LHCN-M2 (cell line): ENCODE results near the gene OR1D2. TPM values are rescaled to one million over a fixed set of nuclear protein-coding genes. Genes with fewer than 3 reads are reported as not detected.
A peak's percentile ranks its signal among the peaks of the same experiment; 100 is the strongest.
"Not testable (repeated sequence)": the region's sequence is repeated elsewhere in the genome, so short reads cannot be mapped to it uniquely, and the experiment has no call there.

ENCODE experiments used
- DNase-seq: peaks from one replicate; pipeline ENCODE4 v3.0.0-alpha.2; 2012; ENCODE audit warnings: low read depth
- polyA plus RNA-seq: library from polyadenylated mRNA; unstranded; fragments of >200 nt; gene quantifications from one replicate; pipeline ENCODE4 v1.2.1, GENCODE V29; 2012; ENCODE audit warnings: missing spikeins
- total RNA-seq: library from RNA; depleted of rRNA; stranded (reverse); fragments of >200 nt; gene quantifications from 2 replicates; pipeline ENCODE4 v1.2.3, GENCODE V29; 2014; rRNA removed

OR1D2 gene, protein sequence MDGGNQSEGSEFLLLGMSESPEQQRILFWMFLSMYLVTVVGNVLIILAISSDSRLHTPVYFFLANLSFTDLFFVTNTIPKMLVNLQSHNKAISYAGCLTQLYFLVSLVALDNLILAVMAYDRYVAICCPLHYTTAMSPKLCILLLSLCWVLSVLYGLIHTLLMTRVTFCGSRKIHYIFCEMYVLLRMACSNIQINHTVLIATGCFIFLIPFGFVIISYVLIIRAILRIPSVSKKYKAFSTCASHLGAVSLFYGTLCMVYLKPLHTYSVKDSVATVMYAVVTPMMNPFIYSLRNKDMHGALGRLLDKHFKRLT
- not detected in 2 replicates for total RNA-seq
- not detected for polyA plus RNA-seq

DNA sequence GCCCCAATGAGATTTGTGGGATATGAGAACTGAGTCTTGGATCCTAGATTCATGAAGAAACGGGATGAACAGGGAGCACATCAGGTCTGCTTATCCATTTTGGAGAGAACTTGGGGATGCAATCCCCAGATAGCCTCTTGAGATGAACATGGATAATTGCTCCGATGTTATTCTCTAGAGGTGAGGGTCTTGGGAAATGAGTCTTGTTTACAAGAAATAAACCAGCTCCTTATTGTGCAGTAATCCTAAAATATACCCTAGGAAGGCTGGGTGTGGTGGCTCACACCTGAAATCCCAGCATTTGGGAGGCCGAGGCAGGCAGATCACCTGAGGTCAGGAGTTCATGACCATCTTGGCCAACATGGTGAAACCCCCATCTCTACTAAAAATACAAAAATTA, at the start of gene OR1D2:
OR1D2 (minus strand) TSS at position 101 of the 400 bp plus-strand sequence. CDS start 11,426 bp downstream, outside the sequence.
- DNase-seq: no peak

DNA sequence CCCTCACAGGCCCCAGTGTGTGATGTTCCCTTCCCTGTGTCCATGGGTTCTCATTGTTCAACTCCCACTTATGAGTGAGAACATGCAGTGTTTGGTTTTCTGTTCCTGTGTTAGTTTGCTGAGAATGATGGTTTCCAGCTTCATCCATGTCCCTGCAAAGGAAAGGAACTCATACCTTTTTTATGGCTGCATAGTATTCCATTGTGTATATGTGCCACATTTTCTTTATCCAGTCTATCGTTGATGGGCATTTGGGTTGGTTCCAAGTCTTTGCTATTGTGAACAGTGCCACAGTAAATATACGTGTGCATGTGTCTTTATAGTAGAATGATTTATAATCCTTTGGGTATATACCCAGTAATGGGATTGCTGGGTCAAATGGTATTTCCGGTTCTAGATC, 33.3 kb upstream of the OR1D2 start:
- not testable (repeated sequence) for DNase-seq

DNA sequence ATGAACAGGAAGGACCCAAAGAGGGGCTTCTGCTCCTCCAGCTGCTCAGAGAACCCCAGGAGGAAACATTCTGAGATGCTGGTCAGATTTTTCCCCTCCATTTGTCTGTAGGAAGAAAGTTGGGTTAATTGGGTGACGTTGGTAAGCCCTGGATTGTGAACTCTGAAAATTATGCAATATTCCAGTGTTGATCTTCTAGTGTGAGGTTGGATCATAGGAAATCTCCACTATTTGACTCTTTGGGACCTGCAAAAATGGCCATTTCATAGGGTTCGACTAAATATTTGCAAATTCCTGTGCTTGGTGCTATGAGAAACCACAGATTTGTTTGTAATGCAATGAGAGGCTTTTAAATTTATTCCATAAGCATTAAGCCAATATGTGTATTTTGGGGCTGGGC, 23.2 kb upstream of the OR1D2 start, which contains the start of gene OR1G1:
OR1G1 (minus strand) TSS at position 101 of the 400 bp plus-strand sequence; CDS start at position 101, 0 bp downstream.
- no peak for DNase-seq

DNA sequence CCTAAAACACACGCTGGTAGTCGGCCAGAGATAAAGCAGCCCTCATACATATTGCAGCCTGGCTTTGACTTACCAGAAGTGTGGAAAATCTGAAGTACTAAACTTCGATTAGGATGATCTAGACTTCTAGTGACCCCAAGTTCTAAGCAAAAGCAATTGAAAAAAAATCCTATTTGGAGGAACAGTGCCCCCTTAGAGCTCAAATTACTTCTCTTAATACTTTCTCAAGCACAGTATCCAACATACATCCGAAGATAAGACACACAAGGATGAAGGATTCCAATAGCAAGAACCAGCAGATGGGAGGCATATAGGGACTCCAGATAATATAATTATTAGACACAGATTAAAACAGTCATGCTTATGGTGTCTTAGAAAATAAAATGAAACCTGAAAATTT, 30.4 kb downstream of the OR1D2 start:
- not testable (repeated sequence) for DNase-seq

DNA sequence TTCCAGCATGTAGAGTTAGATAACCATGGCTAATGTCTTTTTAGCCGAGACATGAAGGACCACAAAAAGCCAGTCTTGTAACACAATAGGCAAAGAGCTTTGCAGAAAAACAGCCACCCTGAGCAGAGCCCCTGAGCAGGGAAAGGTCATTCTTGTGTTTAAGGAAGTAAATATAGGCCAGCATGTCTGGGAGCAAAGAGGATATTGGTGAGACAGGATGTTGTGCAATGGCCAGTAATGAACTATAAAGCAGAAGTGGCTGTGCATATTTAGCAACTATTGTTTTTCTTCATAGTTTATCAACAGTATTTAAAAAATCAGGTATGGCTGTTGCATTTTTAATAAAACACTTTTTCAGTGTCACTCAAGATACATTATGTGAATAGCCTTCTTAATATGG, 39.0 kb downstream of the OR1D2 start:
- not testable (repeated sequence) for DNase-seq

DNA sequence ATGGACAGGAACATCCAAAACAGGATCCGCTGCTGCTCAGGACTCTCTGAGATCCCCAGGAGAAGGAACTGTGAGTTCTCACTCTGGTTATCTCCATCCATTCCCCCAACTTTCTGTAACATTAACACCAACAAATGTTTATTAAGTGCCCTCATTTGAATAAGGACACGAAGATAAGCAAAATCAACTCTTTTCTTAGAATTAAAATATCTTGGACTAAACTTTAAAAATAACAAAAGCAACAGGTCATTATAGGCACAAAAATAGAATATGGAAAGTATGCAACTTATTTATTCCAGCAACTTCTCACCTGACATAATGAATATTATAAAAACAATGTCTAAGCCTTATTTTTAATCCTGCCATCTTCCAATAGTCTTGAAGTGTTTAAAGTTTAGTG, 40.7 kb downstream of the OR1D2 start, which contains the start of gene OR1D5:
OR1D5 (minus strand) TSS at position 101 of the 400 bp plus-strand sequence; CDS start at position 101, 0 bp downstream.
- DNase-seq: not testable (repeated sequence)

DNA sequence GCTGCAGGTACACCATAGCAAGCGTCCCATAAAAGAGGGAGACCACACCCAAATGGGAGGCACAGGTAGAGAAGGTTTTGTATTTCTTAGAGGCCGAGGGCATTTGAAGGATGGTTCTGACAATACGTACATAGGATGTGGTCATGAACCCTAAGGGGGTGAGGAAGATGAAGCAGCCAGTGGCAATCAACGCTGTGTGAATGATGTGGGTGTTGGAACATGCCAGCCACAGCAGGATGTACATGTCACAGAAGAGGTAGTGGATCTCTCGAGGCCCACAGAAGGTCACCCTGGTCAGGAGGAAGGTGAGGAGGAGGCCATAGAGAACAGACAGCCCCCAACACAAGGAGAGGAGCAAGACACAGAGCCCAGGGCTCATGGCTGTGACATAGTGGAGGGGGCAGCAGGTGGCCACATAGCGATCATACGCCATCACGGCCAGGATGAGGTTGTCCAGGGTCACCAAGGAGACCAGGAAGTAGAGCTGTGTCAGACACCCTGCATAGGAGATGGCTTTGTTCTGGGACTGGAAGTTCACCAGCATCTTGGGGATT, 41.3 kb downstream of the OR1D2 start:
- DNase-seq: not testable (repeated sequence)

DNA sequence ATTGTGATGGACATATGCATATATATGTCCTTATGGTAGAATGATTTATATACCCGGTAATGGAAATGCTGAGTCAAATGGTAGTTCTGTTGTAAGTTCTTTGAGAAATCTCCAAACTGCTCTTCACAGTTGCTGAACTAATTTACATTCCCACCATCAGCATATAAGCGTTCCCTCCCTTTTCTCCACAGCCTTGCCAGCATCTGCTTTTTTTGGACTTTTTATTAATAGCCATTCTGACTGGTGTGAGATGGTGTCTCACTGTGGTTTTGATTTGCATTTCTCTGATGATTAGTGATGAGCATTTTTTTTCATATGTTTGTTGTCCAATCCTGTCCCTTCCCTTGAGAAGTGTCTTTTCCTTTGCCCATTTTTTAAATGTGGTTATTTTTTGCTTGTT, 49.4 kb downstream of the OR1D2 start:
- DNase-seq: not testable (repeated sequence)

DNA sequence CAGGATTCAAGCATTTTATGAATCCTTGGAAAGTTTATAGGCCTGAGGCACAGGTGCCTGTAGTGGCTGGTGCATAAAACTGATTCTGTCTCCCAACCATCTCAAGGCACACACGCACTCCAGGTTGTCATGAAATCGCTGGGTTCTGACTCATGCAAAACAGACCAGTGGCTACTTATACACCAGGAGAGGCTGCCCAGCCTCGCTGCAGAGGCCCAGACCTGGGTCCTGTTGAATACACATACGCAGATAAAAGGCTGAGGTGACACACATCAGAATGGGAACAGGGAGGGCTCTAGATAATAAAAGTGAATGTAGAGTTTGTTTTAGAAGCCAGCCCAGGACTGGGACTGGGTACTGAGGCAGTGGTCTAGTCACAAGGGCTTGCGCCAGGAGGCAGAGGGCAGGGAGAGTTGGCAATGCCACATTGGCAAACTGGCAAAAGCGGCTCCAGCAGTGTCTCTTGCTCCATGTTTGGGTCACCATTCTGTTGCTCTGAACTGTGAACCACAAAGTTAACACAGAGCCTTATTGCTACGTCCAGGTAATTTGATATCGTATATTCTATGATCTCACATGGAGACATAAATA, 54.4 kb downstream of the OR1D2 start:
- DNase-seq: no peak

DNA sequence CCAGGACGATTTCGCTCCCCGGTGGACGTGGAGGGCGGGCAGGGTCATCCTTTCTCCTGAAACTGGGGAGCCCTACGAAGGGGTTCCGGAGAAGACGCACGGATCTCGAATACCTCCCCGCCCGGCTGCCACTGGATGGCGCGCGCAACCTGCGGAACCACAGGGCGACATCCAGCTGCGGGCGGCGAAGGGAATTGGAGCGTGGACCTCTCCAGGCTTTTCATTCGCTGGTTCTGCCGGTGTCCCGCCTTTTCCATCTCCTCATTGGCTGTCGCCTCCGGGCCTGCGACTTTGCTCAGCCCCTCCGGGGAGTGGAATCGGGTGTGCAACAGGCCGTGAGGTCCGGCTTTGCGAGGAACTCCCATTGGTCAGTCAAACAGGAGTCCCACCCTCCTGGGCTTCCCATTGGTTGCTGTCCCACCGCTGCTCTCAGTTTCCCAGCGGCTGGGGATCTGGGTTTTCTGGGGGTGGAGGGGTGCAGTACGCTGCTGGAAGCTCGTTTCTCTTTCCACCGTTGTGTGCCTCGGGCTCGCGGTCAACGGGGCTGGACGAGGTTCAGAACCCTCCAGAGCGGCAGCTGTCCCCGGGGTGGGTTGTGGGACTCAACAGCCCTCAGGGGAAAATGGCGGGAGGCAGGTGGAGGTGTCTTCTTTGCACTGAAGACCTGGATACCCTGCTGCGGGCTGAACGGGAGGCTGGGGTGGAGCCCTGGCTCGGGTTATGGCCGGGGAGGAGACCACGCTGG, 55.3 kb downstream of the OR1D2 start:
- DNase-seq: peak; percentile 93

DNA sequence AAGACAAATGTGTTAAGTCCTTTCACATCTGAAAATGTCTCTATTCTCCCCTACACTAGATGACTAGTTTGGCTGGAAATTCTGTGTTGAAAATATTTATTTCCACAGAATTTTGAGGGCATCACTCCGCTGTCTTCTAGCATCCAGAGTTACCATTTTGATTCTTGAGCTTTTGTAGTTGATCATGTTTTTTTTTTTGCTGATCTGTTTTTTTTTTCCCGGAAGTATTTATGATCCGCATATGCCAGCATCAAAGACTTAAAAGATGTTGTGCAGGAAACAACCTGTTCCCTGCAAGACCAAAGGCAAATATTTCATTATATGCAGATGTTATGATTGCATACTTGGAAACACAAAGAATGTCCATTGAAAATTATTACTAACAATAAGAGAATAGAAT, 57.5 kb downstream of the OR1D2 start:
- no peak for DNase-seq

DNA sequence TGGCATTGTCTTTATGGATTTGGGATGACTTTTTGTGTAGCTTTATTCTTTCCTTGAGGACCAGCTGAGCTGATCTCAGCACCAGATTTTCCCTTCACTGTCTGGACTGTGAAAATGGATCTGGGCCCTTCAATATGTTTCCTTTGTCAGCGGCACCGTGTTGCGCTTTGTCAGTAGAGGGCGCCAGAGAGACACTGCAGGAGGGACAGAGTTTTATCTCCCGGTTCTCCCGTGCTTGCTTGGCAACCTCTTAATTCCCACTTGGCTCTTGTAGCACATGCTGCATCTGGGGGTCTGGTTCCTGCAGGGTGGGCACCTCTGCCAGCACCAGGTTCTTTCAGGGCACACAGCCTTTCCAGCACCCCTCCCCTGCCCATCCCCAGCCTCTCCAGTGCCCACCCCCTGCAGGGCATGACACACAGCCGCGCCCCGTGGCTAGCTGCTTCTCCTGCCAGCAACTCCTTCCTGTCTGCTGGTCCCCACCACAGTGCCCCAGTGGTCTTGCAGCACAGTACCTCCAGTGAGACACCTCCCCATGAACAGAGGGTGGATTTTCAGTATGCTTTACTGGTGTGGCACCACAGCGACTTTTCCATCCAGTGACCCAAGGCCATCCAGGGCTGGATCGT, 60.4 kb downstream of the OR1D2 start:
- no peak for DNase-seq

DNA sequence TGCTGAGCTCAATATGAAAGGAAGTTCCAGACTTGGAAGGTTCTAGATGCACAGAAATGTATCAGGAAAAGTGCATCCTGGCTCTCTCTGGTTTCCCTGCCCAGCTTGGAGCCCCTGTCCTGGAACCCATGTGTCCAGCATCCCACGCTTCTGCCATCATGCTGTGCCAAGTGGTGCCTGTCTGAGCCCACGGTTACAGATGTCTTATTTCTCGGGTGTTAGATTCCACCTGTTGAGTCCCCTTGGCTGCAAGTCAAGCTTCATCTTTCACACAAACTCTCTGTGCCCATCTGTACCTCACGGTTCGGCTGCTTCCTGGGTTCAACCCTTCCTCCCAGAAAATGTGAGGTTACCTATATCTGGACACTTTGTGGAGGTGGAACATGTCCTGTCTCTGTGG, 63.3 kb downstream of the OR1D2 start:
- DNase-seq: no peak

DNA sequence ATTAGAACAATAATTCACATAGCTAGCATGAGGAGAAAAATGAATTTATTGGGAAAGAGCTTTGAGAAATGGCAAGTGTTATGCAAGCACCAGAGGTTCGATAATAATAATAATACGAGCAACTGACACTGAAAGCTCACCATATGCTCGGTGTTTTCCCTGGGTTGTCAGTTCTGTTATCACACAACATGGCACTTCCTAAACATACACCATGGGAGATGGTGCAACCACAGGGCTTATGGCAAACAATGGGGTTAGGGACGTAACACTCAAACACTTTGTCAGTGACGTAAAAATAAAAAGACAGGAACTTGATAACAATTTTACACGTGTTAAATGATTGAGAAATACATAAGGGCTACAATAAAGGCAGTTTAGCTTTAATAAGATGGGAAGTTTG, 64.5 kb downstream of the OR1D2 start:
- DNase-seq: no peak

DNA sequence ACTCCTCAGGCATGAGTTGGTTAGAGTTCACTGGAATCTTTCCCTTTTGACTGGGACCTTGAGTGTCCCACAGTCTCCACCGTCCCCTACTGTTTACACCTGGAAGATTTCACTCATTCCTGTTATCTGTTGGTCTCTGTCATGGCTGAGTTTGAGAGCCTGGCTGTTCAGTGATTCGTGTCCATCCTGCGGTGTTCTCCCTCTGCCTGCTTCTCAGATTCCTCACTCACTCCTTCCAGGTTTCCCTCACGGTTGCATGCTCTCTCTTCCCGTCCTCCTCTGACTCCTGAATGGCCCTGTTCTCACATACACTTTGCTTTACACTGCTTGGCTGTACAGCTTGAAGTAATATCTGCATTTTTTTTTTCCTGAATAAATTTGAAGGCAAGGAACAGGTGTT, 65.3 kb downstream of the OR1D2 start:
- DNase-seq: no peak

Other genes starting within 250 kb of the OR1D2 start
- not detected in 2 replicates for gene OR1D5, start 40.8 kb downstream of the OR1D2 start, total RNA-seq
- gene OR1G1, start 23.1 kb upstream of the OR1D2 start, total RNA-seq: not detected in 2 replicates
- not detected in 2 replicates for gene OR1A2, start 93.1 kb upstream of the OR1D2 start, total RNA-seq
- gene OR1A1, start 103.2 kb upstream of the OR1D2 start, total RNA-seq: not detected in 2 replicates
- not detected in 2 replicates for gene OR3A1, start 193.9 kb upstream of the OR1D2 start, total RNA-seq